Stimulated activated naive CD8-positive, alpha-beta T cell treated with anti-CD3 and anti-CD28 coated beads, Interleukin-15, Interleukin-2, amounts not matched to agents 100 ng/mL and 50 ng/mL, for 24 hours (primary cell): ENCODE data around the gene MADCAM1.
A peak's percentile ranks its signal among the peaks of the same experiment; 100 is the strongest.

ENCODE experiments used
- H3K27ac Mint-ChIP-seq: one replicate; pipeline ENCODE4 v1.8.0; 2021; ENCODE audit warnings: mild to moderate bottlenecking, mixed read lengths
- H3K27me3 Mint-ChIP-seq: one replicate; pipeline ENCODE4 v1.8.0; 2021; ENCODE audit warnings: mixed read lengths
- H3K36me3 Mint-ChIP-seq: one replicate; pipeline ENCODE4 v1.8.0; 2021; ENCODE audit warnings: low read depth, mixed read lengths
- H3K4me1 Mint-ChIP-seq: one replicate; pipeline ENCODE4 v1.8.0; 2021; ENCODE audit warnings: low read depth, mixed read lengths
- H3K4me3 Mint-ChIP-seq: one replicate; pipeline ENCODE4 v1.8.0; 2021; ENCODE audit warnings: mild to moderate bottlenecking, mixed read lengths
- H3K9me3 Mint-ChIP-seq: one replicate; pipeline ENCODE4 v1.8.0; 2021; ENCODE audit warnings: mixed read lengths

The MADCAM1 gene

DNA sequence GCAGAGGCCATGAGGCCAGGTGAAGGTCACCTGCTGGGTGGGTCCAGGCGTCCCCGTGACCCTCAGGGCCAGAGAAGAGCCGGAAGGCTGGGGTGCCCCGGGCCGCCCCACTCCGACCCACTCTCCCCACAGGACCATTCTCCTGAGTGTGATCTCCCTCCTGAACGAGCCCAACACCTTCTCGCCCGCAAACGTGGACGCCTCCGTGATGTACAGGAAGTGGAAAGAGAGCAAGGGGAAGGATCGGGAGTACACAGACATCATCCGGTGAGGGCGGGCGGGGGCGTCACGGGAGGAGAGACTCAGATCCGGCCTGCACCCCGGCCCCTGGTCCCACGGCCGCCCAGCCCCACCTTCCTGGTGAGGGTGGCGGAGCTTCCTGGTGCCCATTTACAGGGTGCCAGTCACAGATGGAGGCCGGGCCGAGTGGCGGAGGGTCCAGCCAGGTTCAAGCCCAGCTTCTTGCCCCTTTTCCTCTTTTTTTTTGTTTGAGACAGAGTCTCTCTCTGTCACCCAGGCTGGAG, 40.7 kb downstream of the MADCAM1 start:
- Mint-ChIP-seq H3K9me3 (no peaks in the 10 kb centered on the region), H3K36me3 (peaks cover 7% of the 10 kb centered on the region), H3K27ac (no peak overlapping the region), H3K27me3 (no peaks in the 10 kb centered on the region), H3K4me3 (no peak overlapping the region), H3K4me1 (peaks cover 19% of the 10 kb centered on the region)

DNA sequence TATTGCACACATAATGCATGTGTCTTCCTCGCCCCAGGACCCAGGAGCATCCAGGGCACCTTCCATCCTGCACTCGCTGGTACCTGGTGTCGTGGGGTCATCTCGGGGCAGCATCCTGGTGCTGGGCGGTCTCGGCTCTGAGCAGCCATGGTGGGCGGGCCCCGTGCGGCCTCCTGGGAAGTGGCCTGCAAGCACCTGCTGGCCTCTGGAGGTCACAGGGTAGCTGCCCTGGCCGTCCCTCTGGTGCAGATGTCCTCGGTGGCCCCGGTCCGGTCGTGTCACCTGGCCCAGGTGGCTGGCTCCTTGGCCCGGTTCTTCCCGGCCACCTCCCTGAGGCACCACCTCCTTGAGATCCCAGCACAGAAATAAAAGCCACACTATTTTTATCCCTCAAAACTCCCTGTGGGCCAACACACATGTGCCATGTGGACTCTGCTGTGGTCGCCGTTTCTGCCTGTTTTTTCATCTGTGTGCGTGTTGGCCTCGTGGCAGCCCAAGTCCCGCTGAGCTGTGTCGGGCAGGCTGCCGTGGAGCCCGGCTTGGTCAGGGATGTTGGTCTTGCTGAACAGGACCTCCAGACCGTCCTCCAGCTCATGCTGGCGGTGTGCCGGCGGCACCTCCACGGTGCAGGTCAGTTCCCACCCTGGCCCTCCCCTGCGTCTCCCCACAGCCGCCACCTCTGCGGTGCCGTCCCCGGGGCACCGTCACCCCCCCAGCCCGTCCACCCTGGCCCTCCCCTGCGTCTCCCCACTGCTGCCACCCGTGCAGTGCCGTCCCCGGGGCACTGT, 42.5 kb downstream of the MADCAM1 start:
- H3K4me3 Mint-ChIP-seq, result no peak overlapping the region
- no peaks in the 10 kb centered on the region for H3K9me3 Mint-ChIP-seq
- H3K27ac Mint-ChIP-seq, result no peak overlapping the region
- peaks cover 15% of the 10 kb centered on the region for H3K4me1 Mint-ChIP-seq
- no peaks in the 10 kb centered on the region for H3K27me3 Mint-ChIP-seq
- H3K36me3 Mint-ChIP-seq, result peaks cover 7% of the 10 kb centered on the region

GRCh38 chr19:539429-540030, 43.2 kb downstream of the MADCAM1 start:
- H3K9me3 Mint-ChIP-seq, result no peaks in the 10 kb centered on the region
- peaks cover 15% of the 10 kb centered on the region for H3K4me1 Mint-ChIP-seq
- H3K36me3 Mint-ChIP-seq, result peaks cover 7% of the 10 kb centered on the region
- no peaks in the 10 kb centered on the region for H3K27me3 Mint-ChIP-seq
- H3K27ac Mint-ChIP-seq, result no peak overlapping the region
- H3K4me3 Mint-ChIP-seq, result no peak overlapping the region

DNA sequence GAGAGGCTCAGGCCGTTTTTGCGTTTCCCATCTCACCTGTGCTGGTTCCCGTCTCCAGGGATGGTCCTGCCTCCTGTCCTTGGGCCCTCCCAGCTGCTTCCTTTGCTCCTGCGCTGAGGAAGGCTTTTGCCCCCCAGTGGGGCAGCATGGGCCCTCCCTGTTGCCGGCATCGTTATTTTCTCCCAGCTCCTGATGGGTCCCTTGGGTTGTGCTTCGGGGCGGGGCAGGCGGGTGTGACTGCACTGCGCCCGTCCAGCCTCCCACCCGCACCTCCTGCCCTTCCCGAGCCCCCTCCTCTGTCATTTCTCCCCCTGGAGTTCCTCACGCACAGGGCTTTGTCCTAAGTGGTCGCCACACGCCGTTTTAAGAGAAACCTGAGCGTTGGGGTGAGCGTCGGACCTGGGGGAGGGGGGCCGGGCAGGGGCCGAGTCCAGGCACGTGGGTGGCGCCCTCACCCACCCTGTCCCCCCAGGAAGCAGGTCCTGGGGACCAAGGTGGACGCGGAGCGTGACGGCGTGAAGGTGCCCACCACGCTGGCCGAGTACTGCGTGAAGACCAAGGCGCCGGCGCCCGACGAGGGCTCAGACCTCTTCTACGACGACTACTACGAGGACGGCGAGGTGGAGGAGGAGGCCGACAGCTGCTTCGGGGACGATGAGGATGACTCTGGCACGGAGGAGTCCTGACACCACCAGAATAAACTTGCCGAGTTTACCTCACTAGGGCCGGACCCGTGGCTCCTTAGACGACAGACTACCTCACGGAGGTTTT, 44.8 kb downstream of the MADCAM1 start:
- peaks cover 18% of the 10 kb centered on the region for H3K4me1 Mint-ChIP-seq
- H3K27me3 Mint-ChIP-seq, result no peaks in the 10 kb centered on the region
- no peaks in the 10 kb centered on the region for H3K9me3 Mint-ChIP-seq
- H3K36me3 Mint-ChIP-seq, result peaks cover 7% of the 10 kb centered on the region
- no peak overlapping the region for H3K4me3 Mint-ChIP-seq
- H3K27ac Mint-ChIP-seq, result no peak overlapping the region

GRCh38 chr19:541699-542098, 45.4 kb downstream of the MADCAM1 start:
- Mint-ChIP-seq H3K4me1 (peaks cover 18% of the 10 kb centered on the region), H3K9me3 (no peaks in the 10 kb centered on the region), H3K4me3 (no peak overlapping the region), H3K27me3 (no peaks in the 10 kb centered on the region), H3K36me3 (peaks cover 7% of the 10 kb centered on the region), H3K27ac (no peak overlapping the region)

DNA sequence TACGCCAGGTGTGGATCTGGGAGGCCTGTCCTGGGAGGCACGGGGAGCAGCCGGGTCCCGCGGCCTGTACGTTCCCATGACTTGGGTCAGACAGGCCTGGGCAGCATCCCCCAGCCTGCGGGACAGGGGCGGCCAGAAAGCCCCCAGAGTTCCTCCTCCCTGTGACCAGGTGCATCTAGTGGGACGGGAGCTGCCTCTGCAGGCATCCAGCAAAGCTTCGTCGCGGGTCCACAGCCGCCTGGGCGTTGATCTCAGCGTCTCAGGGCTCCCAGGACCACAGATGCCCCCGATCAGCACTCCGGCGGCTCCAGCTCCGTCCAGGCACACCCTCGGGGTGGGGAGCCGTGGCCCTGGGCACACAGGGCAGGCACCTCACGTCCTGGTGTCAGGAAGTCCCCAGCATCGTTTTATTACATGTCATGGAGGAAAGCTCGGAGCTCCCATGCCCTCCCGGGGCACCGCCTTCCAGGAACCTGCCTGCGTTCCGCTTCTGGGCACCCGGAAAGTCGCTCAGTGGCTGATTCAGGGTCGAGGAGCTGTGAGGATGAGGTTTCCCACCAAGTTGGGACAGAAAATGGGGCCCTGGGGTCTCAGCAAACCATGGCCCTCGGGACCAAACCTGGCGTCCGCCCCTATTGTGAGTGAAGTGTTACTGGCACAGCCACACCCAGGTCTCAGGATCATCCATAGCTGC, 46.0 kb downstream of the MADCAM1 start:
- Mint-ChIP-seq H3K4me1 (peaks cover 18% of the 10 kb centered on the region), H3K36me3 (peaks cover 7% of the 10 kb centered on the region), H3K4me3 (no peak overlapping the region), H3K9me3 (no peaks in the 10 kb centered on the region), H3K27me3 (no peaks in the 10 kb centered on the region), H3K27ac (no peak overlapping the region)

GRCh38 chr19:543910-544608, 47.8 kb downstream of the MADCAM1 start, which contains the start of gene GZMM:
Gene GZMM, plus strand, starts transcription at chr19:544053. Its CDS starts 19 bp downstream, at chr19:544072.
- peak within 1 kb of the TSS; percentile 83 for H3K27ac Mint-ChIP-seq

GRCh38 chr19:547117-547516, 50.8 kb downstream of the MADCAM1 start:
- no peak overlapping the region for H3K4me3 Mint-ChIP-seq

More at GRCh38 chr19:543910-544608, 47.8 kb downstream of the MADCAM1 start, which contains the start of gene GZMM:
- Mint-ChIP-seq H3K4me1 (peaks cover 18% of the 10 kb centered on the region), H3K36me3 (no peaks in the 10 kb centered on the region), H3K4me3 (peak within 1 kb of the TSS; percentile 85), H3K9me3 (no peaks in the 10 kb centered on the region), H3K27me3 (no peaks in the 10 kb centered on the region)

GRCh38 chr19:547836-548720, 51.8 kb downstream of the MADCAM1 start:
- Mint-ChIP-seq H3K4me1 (peaks cover 18% of the 10 kb centered on the region), H3K9me3 (no peaks in the 10 kb centered on the region), H3K4me3 (no peak overlapping the region), H3K27ac (no peak overlapping the region), H3K27me3 (no peaks in the 10 kb centered on the region), H3K36me3 (no peaks in the 10 kb centered on the region)

More at GRCh38 chr19:547117-547516, 50.8 kb downstream of the MADCAM1 start:
- no peaks in the 10 kb centered on the region for H3K9me3 Mint-ChIP-seq
- no peaks in the 10 kb centered on the region for H3K36me3 Mint-ChIP-seq
- H3K4me1 Mint-ChIP-seq, result peaks cover 18% of the 10 kb centered on the region
- H3K27ac Mint-ChIP-seq, result no peak overlapping the region
- no peaks in the 10 kb centered on the region for H3K27me3 Mint-ChIP-seq

- no peaks in the 10 kb centered on the region for H3K27me3 Mint-ChIP-seq
- H3K4me3 Mint-ChIP-seq, result no peak overlapping the region
- H3K4me1 Mint-ChIP-seq, result peaks cover 9% of the 10 kb centered on the region
- H3K36me3 Mint-ChIP-seq, result no peaks in the 10 kb centered on the region
- no peak overlapping the region for H3K27ac Mint-ChIP-seq
- H3K9me3 Mint-ChIP-seq, result no peaks in the 10 kb centered on the region
These were observed 52.9 kb downstream of the MADCAM1 start for GRCh38 chr19:548886-549830.

DNA sequence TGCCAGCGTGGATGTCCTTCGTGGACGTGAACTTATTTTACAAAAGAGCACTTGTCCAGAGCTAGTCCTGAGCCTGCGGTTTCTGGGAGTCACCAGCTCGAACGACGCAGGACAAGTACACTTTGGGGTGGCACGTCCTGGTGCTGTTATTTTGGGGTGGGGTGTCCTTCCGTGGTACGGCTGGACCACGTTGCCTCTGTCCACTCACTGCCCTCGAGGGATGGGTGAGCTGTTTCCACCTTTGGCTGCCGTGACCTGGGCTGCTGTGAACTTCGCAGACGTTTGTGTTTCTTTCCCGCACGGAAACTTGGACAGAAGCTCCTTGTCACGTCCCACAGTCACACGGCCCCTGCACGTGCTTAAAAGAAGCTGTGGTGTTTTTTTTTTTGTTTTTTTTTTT, 58.5 kb downstream of the MADCAM1 start:
- H3K27ac Mint-ChIP-seq, result no peak overlapping the region
- no peak overlapping the region for H3K4me3 Mint-ChIP-seq
- H3K9me3 Mint-ChIP-seq, result no peaks in the 10 kb centered on the region
- no peaks in the 10 kb centered on the region for H3K4me1 Mint-ChIP-seq
- H3K27me3 Mint-ChIP-seq, result no peaks in the 10 kb centered on the region
- H3K36me3 Mint-ChIP-seq, result no peaks in the 10 kb centered on the region
